T-helper 1 cell treated with Interleukin-12 subunit alpha and Interleukin-12 subunit beta and Interleukin-4 antibody, amounts not matched to agents 30 μg/mL and 1 μg/mL, for 36 hours (primary cell): Measurements from ENCODE around the gene CCDC85C.

ENCODE experiments used
- H3K27ac Mint-ChIP-seq: one replicate; pipeline ENCODE4 v1.8.0; 2021; ENCODE audit warnings: mild to moderate bottlenecking, mixed read lengths
- H3K27me3 Mint-ChIP-seq: one replicate; pipeline ENCODE4 v1.8.0; 2021; ENCODE audit warnings: low read depth, mixed read lengths
- H3K36me3 Mint-ChIP-seq: one replicate; pipeline ENCODE4 v1.8.0; 2021; ENCODE audit warnings: low read depth, mixed read lengths
- H3K4me1 Mint-ChIP-seq: one replicate; pipeline ENCODE4 v1.8.0; 2021; ENCODE audit warnings: low read depth, mixed read lengths
- H3K4me3 Mint-ChIP-seq: one replicate; pipeline ENCODE4 v1.8.0; 2021; ENCODE audit warnings: mild to moderate bottlenecking, moderate library complexity, mixed read lengths
- H3K9me3 Mint-ChIP-seq: one replicate; pipeline ENCODE4 v1.8.0; 2021; ENCODE audit warnings: mixed read lengths

The CCDC85C gene

DNA sequence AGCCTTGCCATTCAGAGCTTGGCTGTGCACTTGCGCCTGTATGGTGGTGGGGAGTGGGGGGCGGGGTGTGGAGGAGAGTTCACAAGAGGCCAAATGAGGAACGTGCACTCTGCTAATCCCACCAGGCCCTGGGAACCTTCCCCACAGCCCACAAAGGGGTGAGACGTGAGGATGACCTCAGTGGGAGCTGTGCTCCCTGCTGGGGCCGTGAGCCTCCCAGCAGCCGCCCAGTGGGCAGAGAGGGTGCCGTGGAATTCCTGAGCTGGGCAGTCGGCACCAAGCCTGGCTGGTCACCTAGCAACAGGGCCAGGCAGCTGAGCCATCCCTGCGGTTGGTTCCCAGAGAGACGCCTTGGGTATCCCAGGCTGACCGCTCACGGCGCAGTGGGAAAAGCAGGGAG lies 69.1 kb downstream of the CCDC85C start:
- Mint-ChIP-seq H3K4me3 (no peak overlapping the region), H3K27me3 (no peaks in the 10 kb centered on the region), H3K4me1 (no peaks in the 10 kb centered on the region), H3K27ac (no peak overlapping the region), H3K9me3 (no peaks in the 10 kb centered on the region), H3K36me3 (no peaks in the 10 kb centered on the region)

DNA sequence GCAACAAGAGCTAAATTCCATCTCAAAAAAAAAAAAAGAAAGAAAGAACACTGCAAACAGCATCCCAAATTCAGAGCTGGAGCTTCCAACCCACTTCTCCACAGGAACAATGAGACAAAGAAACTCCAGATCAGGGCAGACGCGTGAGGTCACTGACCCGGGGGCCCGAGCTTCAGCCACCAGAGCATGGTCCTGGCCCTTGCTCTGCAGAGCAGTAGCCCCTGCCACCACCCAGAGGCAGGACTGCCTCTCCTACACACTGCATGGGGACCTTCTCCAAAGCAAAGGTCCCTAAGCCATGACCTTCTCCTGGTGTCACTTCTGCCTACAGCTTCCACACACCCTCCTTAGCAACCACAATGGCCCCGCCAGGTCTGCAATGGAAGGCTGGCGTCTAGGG lies 69.7 kb downstream of the CCDC85C start:
- no peaks in the 10 kb centered on the region for H3K36me3 Mint-ChIP-seq
- no peaks in the 10 kb centered on the region for H3K27me3 Mint-ChIP-seq
- no peak overlapping the region for H3K27ac Mint-ChIP-seq
- H3K4me1 Mint-ChIP-seq: no peaks in the 10 kb centered on the region
- no peak overlapping the region for H3K4me3 Mint-ChIP-seq
- no peaks in the 10 kb centered on the region for H3K9me3 Mint-ChIP-seq

DNA sequence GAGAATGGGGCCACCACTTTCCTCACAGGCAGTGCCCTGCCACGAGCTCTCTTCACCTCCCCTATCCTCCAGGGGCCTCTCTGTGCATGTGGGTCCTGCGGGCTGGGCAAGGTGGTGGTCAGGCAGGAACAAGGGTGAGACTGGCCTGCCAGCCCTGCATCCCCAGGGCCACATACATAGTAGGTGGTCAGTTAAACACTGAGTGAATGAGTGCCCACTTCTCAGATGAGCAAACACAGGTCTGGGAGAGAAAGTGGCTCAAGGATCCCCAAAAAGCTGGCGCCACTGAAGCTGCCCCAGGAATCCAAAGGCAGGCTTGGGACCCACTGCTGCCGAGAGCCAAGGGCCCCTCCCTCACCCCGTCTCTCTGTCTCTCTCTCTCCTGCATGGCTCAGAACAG lies 71.7 kb downstream of the CCDC85C start:
- H3K27ac Mint-ChIP-seq: no peak overlapping the region
- no peaks in the 10 kb centered on the region for H3K36me3 Mint-ChIP-seq
- no peaks in the 10 kb centered on the region for H3K9me3 Mint-ChIP-seq
- no peaks in the 10 kb centered on the region for H3K27me3 Mint-ChIP-seq
- H3K4me1 Mint-ChIP-seq: no peaks in the 10 kb centered on the region
- H3K4me3 Mint-ChIP-seq: no peak overlapping the region

DNA sequence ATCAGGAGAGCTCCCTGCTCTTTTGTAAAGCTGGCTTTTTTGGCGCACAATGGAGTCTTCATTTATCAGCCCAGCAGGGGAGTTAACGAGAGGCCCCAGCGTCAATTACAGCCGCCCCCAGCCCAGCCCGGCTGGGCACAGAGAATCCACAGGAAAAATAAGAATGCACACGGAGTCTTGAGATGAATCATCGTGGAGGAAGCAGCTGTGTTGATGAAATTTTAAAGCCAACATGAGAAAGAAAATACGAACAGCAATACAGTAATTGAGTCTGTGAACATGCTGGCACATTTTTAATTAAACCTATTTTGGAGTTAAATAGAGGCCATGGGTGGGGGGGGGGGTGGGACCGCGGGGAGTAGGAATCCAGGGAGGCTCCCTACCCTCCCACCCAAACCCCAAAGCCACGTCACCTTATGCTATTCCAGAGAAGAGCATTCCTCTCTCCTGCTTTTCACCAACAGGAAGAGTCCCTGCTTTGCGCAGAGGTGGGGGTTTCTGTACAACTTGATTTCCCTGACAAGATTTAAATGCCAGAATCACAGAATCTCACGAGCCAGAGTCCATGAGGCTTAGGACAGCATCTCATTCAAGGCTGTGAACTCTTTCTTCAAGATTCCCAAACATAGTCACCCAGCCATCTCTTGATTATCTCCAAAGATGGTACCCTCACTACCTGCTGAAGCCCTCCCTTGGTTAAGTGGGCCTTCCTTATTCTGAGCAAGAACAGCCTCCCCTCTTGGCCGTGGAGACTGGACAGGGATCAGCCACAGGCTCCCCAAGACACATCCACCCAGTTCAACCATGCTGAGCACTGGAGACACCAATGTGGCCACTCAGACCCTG lies 72.5 kb downstream of the CCDC85C start:
- H3K4me3 Mint-ChIP-seq: no peak overlapping the region
- no peak overlapping the region for H3K27ac Mint-ChIP-seq
- H3K4me1 Mint-ChIP-seq: no peaks in the 10 kb centered on the region
- H3K27me3 Mint-ChIP-seq: no peaks in the 10 kb centered on the region
- H3K9me3 Mint-ChIP-seq: no peaks in the 10 kb centered on the region
- no peaks in the 10 kb centered on the region for H3K36me3 Mint-ChIP-seq

DNA sequence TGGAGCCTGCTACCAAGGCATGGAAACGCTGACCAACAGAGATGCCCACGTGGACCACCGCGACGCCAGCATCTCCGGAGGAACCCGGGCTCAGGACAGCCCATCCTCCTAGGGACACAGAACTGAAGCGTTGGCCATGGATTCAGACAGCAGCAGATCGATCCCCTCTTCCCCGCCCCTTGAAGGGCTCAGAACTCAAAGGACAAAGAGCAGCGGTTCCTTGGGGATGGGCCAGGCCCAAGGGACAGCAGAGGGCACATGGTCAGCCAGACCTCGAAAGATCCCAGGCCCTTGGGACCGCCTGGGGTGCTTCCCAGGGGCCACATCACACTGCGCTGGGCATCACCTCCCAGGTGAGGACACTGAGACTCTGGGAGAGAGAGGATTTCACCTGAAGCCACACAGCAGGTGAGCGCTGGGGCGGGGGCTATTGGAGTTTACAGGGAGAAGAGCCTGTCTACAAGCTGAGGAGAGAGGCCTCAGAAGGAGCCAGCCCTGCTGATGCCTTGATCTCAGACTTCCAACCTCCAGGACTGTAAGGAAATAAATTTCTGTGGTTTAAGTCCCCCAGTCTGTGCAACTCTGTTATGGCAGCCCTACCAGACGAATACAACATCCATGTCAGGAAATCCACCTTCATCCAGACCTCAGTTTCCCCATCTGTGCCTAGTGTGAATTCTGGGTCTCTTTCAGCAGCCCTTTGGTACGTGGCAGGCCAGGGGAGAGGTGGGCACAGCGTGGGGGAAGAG lies 73.4 kb downstream of the CCDC85C start:
- H3K9me3 Mint-ChIP-seq: no peaks in the 10 kb centered on the region
- no peaks in the 10 kb centered on the region for H3K4me1 Mint-ChIP-seq
- no peaks in the 10 kb centered on the region for H3K27me3 Mint-ChIP-seq
- H3K4me3 Mint-ChIP-seq: no peak overlapping the region
- no peaks in the 10 kb centered on the region for H3K36me3 Mint-ChIP-seq
- no peak overlapping the region for H3K27ac Mint-ChIP-seq

DNA sequence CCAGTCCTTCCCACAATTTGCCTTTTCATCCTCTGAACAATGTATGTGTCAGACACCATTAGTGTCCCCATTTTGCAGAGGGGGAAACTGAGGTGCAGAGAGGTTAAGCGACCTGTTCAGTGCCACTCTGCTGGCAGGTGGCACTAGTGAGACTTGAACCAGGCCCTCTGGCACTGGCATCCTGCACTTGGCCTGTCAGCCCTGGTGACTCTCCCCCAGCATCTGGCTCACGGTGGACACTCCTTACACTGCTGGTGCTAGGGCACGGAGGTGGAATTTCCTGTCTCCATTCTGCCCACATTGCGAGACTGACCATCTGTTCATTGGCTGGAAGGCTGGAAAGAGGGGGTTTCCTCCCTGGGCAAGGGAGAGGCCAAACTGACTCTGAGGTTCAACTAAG lies 74.1 kb downstream of the CCDC85C start:
- Mint-ChIP-seq H3K4me1 (peaks cover 6% of the 10 kb centered on the region), H3K27me3 (no peaks in the 10 kb centered on the region), H3K27ac (no peak overlapping the region), H3K36me3 (no peaks in the 10 kb centered on the region), H3K4me3 (no peak overlapping the region), H3K9me3 (no peaks in the 10 kb centered on the region)

DNA sequence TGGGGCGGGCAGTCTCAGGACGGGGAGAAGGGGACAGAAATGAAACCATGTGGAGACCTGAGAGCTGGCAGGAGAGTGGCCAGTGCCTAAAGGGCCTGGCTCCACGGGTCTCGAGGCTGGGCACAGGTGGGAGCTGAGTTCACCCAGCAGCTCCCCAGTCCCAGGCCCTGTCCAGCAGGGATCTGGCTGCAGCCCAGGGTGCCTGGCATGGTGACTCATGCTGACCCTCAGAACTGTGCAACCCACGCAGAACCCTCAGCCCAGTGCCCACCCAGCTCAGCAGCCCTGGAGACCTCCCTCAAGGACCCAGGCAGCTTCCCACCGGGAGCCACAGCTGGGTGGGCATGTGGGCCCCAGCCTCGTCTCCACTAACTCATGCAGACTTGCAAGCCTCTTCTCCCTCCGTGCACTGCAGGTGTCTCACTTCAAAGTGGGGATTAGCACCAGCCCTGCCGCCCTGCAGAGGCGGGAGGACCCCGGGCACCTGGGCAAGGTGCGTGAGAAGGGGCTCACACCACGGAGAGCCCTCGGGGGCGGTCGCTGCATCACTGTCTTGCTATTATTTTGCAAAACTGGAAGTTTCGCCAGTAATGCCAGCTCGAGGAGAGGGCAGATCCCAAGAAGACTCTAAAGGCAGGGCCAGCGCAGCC lies 76.5 kb downstream of the CCDC85C start:
- Mint-ChIP-seq H3K9me3 (no peaks in the 10 kb centered on the region), H3K36me3 (no peaks in the 10 kb centered on the region), H3K27me3 (no peaks in the 10 kb centered on the region), H3K4me1 (peaks cover 7% of the 10 kb centered on the region), H3K27ac (no peak overlapping the region), H3K4me3 (no peak overlapping the region)

DNA sequence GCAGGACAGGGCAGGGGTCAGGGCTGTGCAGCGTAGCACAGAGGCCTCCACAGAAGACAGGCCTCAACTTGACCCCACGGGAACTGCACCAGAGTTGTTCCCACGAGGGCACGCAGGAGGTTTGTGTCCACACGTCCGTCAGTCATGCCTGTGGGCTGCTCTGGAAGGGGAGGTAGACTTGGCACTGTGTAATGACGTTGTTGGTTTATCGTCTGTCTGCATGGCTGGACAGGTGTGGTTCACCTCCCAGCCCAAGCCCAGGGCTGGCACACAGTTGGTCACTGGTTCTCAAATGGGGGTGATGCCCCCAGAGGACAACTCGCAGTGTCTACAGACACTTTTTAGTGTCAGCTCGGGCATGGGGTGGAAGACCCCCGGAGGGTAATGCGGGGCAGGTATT lies 77.0 kb downstream of the CCDC85C start:
- Mint-ChIP-seq H3K9me3 (no peaks in the 10 kb centered on the region), H3K4me1 (peaks cover 7% of the 10 kb centered on the region), H3K4me3 (no peak overlapping the region), H3K27me3 (no peaks in the 10 kb centered on the region), H3K27ac (no peak overlapping the region), H3K36me3 (no peaks in the 10 kb centered on the region)

DNA sequence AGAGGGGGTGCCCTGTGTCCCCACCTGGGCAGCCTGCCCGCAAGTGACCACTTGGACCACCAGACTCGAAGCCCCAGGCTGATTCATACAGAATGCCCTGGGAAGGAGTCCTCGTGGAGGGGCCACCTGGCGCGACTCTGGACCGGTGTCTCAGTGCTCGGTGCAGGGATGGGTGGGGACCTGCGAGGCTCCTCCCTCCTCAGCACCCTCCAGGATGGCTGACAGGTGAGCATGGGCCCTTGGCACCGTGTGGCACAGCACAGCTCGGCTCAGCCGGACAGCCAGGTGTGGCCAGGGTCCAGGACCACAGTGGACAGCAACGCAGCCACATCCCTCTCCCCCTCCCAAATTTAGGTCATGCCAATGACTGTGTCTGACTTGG lies 78.3 kb downstream of the CCDC85C start:
- Mint-ChIP-seq H3K36me3 (no peaks in the 10 kb centered on the region), H3K27ac (no peak overlapping the region), H3K9me3 (no peaks in the 10 kb centered on the region), H3K27me3 (no peaks in the 10 kb centered on the region), H3K4me3 (no peak overlapping the region), H3K4me1 (peaks cover 7% of the 10 kb centered on the region)

DNA sequence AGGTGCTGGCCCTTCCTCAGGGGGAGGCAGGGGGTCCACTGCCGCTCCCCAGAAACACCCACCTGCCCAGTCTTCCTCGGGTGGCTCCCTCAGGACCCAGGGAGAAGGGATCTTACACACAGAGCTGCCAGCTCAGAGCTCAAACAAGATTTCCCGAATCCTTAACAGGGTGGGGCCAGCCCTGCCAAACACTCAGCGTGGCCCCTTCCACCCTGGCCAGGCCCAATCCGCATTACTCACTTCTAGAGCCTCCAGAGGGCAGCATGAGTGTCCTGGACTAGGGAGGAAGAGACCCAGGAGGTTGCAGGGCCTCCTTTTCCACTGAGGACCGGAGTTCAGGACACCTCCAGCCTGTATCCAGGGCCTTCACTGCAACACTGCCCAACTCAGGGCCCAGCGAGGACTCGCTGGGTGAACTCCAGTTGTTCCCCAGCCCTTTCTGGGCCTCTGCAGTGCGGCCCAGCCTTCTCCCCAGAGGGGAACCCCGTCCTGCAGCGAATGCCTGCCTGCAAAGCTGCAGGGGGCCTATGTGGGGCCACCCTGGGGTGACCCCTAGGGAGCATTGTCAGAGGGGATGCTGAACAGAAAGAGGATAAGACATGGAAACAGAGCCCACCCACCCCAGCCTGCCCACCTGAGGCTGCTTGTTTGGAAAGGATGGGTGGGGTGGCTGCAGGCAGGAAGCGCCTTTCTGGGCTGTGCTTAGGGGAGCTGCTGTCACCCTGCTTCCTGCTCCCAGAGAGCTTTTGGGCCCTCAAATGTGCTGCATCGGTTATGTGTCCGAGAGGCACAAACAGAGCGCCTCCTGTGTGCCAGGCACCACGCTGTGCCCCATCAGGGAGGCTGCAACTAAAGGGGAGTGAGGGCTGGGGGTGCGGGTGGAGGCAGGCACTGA lies 79.0 kb downstream of the CCDC85C start:
- peak overlapping the region; percentile 48 for H3K4me3 Mint-ChIP-seq
- no peaks in the 10 kb centered on the region for H3K9me3 Mint-ChIP-seq
- H3K27ac Mint-ChIP-seq: peak overlapping the region; percentile 87

DNA sequence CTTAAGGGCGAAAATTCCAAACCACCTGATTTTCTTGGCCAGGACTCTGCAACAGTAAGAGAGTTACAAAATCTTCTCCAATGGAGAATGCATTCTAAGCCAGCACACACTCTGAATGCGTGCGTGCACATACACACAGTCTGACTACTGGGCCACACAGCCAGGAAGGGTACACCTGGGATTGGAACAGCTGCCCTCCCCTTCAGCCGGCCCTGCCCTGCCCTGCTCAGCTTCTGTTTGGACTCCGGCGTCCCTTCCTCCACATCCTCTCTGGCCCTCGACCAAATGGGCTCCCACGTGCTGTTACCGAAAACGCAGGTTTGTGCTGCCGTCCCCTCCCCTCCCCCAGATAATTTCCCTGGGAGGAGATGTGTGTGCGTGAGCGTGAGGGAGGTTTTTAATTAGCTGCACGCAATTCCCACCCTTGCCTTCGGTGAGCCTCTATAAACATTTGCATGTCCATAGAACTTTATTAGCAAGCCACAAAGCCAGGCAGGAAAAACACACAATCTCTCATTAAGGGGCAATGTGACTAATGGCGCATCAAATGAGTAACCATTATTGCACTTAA lies 79.8 kb downstream of the CCDC85C start:
- H3K4me1 Mint-ChIP-seq: peaks cover 7% of the 10 kb centered on the region
- no peaks in the 10 kb centered on the region for H3K27me3 Mint-ChIP-seq
- H3K27ac Mint-ChIP-seq: no peak overlapping the region
- H3K36me3 Mint-ChIP-seq: no peaks in the 10 kb centered on the region
- no peak overlapping the region for H3K4me3 Mint-ChIP-seq
- no peaks in the 10 kb centered on the region for H3K9me3 Mint-ChIP-seq

More for the DNA sequence above, 79.0 kb downstream of the CCDC85C start:
- peaks cover 7% of the 10 kb centered on the region for H3K4me1 Mint-ChIP-seq
- H3K36me3 Mint-ChIP-seq: no peaks in the 10 kb centered on the region
- no peaks in the 10 kb centered on the region for H3K27me3 Mint-ChIP-seq

DNA sequence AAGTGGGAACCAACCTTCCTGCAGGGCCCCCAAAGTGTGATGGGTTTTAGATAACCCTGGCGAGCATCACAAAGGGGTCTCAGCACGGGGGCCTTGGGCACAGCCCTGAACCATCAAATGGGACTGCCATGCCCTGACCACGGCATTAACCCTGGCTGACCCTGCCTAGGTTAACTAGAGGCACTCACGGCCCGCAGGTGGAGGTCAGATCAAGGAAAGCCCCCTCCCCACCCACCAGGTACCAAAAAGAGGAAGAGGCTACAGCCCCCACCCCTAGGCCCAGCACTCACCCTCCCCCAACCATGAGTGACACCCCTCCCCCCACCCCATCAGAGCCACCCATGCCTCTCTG lies 80.3 kb downstream of the CCDC85C start:
- Mint-ChIP-seq H3K27me3 (no peaks in the 10 kb centered on the region), H3K27ac (no peak overlapping the region), H3K36me3 (no peaks in the 10 kb centered on the region), H3K4me3 (no peak overlapping the region), H3K9me3 (no peaks in the 10 kb centered on the region), H3K4me1 (peaks cover 7% of the 10 kb centered on the region)

DNA sequence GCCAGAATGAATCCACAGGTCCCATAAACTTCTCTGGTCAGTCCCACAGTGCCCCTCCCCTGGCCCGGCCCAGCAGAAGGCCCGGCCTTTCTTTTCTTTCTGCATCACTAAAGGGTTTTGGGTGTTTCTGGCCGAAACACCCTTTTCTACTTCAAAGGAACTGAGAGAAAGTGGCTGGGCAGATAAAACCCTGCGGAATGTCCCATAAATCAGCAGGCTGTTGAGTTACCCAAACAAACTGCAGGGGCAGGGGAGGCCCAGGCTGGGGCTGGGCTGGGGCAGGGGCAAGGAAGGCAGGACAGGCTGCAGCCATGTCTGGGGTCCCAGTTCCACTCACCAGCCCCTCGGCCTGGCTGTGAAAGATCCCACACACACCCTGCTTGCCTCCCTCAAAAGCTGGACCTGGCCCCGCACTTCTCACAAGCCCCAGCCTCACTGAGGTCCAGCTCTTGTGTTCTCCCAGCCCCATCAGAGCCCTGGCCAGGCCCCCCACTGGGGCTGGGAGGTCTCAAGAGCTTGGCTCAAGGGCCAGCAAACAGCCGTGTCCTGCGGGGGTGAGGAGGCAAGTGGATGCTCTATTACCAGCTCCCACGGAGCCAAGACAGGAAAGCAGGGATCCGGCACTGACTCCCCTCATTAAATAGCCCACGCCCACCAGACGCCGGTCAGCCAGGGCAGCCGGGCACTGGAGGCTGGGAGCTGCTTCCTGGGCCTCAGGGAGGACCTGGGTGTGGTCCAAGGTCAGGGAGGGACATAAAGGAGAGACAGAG lies 80.9 kb downstream of the CCDC85C start:
- Mint-ChIP-seq H3K4me3 (no peak overlapping the region), H3K27me3 (no peaks in the 10 kb centered on the region), H3K4me1 (peaks cover 7% of the 10 kb centered on the region), H3K36me3 (no peaks in the 10 kb centered on the region), H3K27ac (no peak overlapping the region), H3K9me3 (no peaks in the 10 kb centered on the region)
